Effector CD8-positive, alpha-beta T cell (primary cell): Measurements from ENCODE around the gene ATP6V1A.
"Not testable (repeated sequence)": the region's sequence is repeated elsewhere in the genome, so short reads cannot be mapped to it uniquely, and the experiment has no call there.

Experiments used
- DNase-seq: peaks from one replicate; lab custom pipeline; 2025; lab: John Stamatoyannopoulos, UW

The ATP6V1A gene

DNA sequence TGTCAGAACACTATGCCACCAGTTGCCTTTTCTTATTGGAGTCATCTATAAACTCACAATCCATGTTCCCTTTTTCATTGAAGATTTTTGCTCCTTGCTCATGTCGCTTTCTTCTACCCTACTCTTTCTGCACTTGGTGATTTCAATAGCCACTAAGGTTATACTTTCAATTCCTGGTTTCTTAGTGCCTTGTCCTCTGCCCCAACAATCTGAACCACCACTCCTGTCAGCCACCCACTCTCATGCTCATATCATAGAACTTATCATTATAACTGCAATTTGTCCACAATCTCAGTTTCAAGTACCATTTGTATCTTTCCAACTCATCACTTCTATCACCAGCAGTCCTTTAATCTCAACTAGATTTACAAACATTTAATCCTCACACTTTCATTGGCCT, 81.8 kb downstream of the ATP6V1A start:
- no peak for DNase-seq

DNA sequence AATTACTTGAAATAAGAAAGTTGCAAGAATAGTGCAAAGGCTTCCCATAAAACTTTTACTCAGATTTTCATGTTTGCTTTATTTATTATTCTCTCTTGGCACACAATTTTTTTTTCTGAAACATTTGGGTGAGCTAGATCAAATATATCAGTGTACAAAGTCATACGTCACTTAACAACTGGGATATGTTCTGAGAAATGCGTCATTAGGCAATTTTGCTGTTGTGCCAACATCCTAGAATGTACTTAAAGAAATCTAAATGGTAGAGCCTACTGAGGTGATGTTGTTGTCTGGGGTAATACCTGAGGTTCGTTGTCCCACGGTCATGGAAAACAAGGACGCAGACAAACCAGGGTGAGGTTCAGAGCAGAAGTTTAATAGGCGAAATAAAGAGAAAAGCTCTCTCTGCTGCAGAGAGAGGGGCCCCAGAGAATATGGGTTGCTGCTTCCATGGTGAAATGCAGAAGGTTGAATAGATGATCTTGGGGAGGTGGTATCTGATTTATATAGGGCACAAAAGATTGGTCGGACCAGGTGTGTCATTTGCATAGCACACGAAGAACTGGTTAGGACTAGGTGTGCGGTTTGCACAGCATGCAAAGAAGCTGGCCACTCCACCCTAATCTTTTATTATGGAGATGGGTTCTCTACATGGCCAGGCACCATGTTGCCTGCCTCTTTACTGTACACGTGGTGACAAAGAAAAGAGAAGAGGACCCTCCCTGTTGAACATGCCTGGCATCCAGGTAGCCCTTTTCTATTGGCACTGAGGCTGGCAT, 82.9 kb downstream of the ATP6V1A start:
- no peak for DNase-seq

DNA sequence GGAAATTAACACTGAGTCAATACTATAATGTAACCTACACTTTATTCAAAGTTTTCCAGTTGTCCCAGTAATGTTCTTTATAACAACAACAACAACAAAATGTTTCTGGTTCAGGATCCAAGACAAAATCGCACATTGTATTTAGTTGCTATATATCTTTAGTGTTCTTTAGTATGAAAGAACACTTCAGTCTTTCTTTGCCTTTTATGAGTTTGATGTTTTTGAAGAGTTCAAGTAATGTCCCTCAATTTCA, 84.2 kb downstream of the ATP6V1A start:
- DNase-seq, result no peak

DNA sequence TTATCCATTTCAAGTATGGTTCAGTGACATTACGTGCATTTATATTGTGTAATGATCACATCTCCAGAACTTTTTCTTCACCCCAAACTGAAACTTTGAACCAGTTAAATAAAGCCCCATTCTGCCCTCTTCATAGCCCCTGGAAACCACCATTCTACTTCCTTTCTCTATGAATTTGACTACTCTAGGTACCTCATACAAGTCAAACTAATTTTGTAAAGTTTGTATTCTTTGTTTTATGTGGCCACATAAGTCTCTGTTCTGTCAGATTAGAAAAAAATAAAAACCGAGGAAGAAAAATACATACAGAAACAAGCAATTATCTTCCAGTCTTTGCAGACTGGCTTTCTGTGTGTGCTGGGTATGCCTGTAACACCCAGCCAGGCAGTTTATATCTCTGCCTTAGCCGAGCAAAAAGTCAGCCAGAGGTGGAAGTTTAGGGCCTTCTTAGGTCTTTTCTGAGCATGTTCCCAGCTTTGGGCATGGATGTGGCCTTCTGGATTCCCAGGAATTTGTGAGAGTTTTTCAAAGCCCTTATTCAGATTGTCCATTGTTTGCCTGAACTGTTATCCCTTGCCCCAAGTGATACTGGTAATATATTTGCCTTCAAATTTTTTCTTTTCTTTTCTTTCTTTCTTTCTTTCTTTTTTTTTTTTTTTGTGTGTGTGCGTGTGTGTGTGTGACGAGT, 85.8 kb downstream of the ATP6V1A start:
- DNase-seq, result no peak

DNA sequence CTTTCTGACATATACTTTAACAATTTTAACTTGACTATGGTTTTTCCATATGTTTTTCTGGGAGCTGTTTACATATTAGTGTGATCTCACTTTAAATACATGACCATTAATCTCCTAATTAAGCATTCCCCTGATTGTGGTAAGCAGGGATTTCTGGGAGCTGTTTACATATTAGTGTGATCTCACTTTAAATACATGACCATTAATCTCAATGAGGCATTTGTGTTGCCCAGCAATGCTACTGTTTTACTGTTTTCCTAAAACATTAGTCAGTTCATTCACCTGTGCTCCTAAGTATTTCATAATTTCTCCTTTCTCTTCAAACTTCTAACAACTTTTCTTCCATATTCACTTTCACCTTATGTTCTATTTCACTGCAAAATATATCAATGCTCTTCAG, 88.1 kb downstream of the ATP6V1A start:
- DNase-seq, result no peak

DNA sequence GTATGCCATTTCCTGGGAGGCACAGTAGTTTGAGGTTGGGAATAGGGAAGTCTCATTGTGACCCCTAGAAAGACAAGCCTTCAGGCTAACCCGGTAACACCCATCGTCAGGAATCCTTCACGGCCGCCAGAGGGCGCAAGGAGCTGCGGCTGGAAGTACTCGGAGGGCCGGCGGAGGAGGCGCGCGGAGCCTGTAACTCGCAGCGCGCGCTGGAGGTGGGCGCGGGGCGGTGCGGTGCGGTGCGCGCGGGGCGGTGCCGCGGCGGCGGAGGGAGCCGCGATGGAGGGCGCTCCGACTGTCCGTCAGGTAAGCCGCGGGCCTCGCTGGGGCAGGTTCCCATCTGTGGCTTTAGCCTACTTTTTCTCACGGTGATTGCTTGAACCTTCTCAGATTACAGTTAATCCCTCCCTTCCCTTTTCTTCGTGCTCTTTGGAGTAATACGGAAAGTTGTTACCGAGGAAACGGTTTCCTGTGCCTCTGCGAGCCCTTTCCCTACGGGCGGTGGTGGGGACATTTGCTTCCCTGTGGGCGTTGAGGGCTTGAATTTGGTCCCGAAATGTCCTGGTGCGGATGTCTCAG, 91.9 kb downstream of the ATP6V1A start, which contains the start of gene GRAMD1C:
Gene GRAMD1C (plus strand): TSS at position 158 of the 579 bp plus-strand sequence. CDS start 122 bp downstream, at position 280.
- peak; percentile 72 for DNase-seq

DNA sequence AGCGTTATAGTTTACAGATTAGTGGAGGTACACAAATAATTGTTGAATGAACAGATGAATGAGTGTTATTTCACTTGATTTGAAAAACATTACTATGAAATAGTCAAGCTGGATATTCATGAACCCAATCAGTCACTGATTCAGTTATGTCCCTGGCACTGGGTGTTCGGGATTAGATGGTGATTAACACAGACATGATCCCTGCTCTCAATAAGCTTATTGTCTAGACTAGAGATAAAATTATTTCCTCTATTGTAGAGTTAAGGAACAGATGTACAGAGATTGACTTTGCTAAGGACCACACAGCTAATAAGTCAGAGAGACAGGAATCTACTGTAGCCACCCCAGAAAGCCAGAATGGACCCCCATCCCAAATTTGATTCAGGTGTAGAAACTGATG, 92.7 kb downstream of the ATP6V1A start:
- DNase-seq, result no peak

DNA sequence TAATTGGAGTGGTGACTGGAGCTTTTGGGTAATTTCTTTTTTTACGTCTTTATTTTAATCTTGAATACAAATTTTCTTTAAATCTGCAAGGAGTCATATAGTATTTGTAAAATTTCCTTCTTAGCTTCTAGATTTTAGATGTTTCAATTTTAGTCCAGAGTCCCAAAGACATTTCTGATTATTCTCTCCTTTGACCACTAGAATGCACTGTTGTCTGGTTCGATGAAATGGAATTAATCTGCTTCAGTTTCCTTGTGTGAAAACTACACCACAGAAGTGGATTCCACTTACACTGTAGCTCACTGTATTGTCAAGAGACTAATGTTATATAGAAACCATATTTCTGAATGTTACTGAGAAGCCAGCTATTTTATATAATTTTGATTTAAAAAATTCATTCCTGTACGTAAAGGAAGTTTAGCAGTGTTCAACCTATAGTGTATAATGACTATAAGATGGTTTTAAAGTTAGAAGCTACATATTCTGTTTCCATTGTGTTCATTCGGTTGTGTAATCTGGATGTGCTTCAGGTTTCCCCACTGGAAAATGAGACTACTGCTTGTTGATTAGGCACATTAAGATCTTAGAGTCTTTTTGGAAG, 97.9 kb downstream of the ATP6V1A start:
- DNase-seq, result no peak

DNA sequence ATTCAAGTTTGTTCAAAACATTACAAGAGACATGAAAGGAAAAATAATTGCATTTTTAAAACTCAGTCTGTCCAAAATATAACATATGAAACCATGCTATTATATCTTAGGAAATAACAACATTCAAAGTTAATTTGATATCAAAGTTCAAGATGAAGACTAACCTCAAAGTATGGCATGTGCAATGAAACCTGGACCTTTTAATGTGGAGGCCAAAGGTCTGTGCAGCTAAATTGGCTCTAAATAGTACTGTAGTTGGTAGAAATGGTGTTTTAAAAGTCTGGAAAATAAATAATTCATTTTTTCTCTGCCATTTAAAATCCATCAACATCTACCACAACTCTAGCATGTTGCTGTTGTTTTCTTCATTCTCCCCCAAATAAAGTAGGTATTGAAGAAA, 100.4 kb downstream of the ATP6V1A start:
- no peak for DNase-seq

DNA sequence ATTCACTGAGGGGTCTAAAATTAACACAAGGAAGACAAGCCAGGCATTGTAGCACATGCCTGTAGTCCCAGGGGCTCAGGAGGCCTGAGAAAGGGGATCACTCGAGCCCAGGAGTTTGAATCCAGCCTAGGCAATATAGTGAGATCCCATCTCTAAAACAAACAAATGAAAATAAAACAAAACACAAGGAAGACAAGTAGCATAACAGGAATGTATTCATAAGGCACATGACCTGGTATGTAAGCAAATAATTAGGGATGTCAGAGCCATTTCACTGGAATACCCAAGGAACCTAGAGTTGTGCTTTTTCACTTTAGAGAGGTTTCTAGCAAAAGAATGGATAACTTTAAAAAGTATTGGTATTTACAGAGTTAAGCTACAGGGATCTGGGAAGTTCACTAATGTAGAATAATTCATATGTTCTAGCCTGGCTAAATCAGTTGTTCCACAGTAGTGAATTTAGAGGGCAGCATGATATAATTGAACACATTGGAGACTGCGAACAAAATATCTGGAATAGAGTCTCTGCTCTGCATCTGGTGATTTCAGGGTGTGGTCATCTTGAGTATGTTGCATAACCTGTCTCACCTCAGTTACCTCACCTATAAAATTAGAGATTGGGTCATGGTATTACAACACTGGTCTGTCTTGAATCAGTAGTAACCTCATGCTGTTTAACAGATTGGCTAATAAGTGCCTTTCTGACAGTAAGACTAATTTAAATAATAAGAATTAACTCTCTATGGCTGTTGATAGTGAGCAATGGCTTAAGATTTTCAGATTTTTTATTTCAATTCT, 101.0 kb downstream of the ATP6V1A start:
- DNase-seq, result no peak

DNA sequence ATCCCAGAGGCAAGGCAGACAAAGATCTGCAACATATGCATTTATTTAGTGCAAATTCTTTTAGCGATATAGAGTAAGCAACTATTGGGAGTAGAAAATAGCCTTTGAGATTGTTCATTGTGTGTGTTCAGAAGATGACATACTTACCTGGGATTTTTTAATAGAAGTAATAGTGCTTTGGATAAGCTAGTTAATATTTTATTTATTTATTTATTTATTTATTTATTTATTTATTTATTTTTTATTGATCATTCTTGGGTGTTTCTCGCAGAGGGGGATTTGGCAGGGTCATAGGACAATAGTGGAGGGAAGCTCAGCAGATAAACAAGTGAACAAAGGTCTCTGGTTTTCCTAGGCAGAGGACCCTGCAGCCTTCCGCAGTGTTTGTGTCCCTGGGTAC, 102.2 kb downstream of the ATP6V1A start:
- not testable (repeated sequence) for DNase-seq

DNA sequence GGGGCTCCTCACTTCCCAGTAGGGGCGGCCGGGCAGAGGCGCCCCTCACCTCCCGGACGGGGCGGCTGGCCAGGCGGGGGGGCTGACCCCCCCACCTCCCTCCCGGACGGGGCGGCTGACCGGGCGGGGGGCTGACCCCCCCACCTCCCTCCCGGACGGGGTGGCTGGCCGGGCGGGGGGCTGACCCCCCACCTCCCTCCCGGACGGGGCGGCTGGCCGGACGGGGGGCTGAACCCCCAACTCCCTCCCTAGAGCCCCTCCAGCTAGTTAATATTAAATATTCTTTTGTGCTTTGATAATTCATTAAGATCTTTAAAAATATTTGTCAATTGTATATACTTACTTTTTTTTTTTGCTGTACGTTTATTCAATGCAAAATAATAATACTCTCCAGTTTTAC, 103.0 kb downstream of the ATP6V1A start:
- DNase-seq, result not testable (repeated sequence)

DNA sequence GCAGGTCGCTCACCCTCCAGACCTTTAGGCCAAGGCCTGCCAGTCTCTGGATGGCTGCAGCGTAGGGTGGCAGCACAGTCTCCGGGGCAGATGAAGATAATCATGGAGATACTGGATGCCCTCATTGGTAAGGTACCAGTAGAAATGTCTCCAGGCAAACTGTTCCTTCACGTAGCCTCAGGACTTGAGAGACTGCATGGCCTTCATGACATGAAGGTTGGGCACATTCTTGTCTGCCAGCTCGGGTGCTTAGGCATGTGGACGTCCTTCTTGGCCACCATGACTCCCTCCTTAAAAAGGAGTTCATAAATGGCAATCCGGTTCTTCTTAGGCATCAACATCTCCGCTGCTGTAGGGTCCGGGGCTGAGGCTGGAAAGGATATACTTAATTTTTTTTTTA, 103.6 kb downstream of the ATP6V1A start:
- DNase-seq, result not testable (repeated sequence)

DNA sequence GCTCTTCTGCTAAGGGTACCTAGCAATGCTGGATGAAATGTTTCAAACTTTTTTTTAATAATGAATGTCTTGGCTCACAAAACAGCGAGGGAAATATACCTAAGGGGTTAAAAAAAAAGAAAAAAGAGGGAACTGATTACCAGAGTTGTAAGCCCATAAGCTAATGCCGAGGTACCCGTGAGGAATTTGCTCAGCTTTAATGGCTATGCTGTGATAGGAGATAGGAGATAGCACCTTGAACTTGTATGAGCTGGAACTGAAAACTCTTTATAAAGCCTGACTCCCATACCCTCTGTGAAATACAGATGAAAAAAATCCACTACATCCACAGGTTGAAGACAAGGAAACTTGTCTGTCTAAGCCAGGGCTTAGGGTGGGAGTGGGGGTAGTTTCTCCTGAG, 105.7 kb downstream of the ATP6V1A start:
- DNase-seq, result no peak
